Islet of Langerhans (tissue), 1 donor: ENCODE data around the gene CIAO2B.
"Not testable (repeated sequence)": the region's sequence is repeated elsewhere in the genome, so short reads cannot be mapped to it uniquely, and the experiment has no call there.

Source experiments
- FAIRE-seq: peaks from one replicate; lab custom pipeline; 2011; peaks lifted over from hg19 to GRCh38; lab: Jason Lieb, UNC

The CIAO2B gene

DNA sequence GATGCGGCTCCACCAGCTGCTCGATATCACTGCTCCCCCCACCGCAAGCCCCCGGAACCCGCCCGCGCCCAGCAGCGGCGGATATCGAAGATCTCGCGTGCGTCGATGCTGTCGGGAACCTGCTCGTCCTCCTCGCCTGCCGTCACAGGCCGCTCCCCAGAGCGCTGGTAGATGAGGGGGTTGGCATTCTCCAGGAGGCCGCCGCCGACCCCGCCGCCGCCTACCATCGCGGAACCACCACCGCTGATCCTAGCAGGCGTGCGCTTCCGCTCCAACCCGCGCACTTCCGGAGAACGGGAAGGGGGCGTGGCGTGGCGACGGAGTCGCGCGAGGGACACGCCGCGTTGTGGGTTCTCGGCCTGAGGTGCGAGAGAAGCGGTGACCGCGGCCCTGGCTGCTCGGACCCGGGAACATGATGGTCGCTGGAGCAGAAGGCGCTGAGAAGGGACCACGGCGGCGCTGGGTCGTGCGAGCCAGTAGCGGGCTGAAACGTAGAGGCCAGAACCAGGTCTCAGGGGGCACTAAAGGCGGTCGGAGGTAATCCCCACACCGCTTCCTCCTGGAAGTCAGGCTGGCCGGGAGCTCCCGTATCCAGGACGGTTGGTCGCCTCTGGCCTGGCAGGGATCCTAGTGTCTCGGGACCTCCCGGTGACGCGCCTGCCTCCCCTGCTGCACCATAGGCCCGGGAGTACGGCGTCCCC is at the start of gene CIAO2B:
TSS of gene CIAO2B (minus strand) at position 265 of the 701 bp plus-strand sequence. CDS start at position 227, 38 bp downstream.
- no peak for FAIRE-seq

DNA sequence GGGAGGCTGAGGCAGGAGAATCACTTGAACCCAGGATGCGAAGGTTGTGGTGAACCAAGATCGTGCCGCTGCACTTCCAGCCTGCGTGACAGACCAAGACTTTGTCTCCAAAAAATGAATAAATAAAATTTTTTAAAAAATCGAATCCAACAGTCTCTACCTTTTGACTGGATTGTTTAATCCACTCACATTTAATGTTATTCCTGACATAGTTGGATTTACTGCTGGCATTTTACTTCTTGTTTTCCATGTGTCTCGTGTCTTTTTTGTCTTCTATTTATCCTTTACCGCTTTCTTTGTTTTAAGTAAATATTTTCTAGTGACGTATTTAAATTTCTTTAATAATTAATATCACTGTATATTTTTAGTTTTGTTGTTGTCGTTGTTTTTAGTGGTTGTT is 48.8 kb upstream of the CIAO2B start:
- FAIRE-seq: no peak

GRCh38 chr16:66979011-66979717 is 45.0 kb upstream of the CIAO2B start:
- no peak for FAIRE-seq

GRCh38 chr16:66977341-66978113 is 43.3 kb upstream of the CIAO2B start:
- no peak for FAIRE-seq

DNA sequence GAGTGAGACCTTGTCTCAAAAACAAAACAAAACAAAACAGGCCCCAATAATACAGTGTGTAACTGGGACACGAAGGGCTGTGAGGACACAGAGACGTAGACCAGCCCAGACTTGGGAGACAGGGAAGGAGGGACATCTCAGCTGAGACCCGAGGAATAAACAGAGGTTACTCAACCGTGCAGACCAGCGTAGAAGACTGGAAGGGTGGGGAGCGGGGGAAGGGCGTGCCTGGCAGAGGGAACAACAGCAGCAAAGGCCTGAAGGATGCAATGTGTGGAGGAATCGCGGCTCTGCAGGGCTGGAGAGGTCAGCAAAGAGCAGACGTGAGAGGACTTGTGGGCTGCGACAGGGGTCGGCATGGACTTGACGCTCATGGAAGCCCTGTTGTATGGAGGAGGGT is 42.5 kb upstream of the CIAO2B start:
- no peak for FAIRE-seq

DNA sequence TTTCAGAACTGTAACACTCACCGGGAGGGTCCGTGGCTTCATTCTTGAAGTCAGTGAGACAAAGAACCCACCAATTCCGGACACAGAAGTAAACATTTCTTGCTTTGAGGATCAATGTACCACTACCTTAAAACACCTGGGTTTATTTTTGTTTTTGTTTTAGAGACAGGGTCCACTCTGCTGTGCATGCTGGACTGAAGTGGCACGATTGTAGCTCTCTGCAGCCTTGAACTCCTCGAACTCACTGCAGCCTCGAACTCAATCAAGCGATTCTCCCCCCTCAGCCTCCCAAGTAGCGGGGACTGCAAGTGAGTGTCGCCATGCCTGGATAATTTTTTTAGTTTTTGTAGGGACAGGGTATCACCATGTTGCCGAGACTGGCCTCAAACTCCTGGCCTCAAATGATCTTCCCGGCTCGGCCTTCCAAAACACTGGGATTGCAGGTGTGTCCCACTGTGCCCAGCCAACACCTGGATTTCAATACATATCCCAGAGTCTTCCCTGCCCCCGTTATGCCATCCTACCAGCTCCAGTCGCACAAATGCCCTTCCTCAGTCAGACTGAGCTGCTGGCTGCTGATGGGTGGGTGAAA is 41.2 kb upstream of the CIAO2B start:
- FAIRE-seq: no peak

DNA sequence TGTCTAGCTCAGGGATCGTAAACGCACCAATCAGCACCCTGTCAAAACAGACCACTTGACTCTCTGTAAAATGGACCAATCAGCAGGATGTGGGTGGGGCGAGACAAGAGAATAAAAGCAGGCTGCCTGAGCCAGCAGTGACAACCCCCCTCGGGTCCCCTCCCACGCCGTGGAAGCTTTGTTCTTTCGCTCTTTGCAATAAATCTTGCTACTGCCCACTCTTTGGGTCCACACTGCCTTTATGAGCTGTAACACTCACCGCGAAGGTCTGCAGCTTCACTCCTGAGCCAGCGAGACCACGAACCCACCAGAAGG is 40.7 kb upstream of the CIAO2B start:
- FAIRE-seq: not testable (repeated sequence)

DNA sequence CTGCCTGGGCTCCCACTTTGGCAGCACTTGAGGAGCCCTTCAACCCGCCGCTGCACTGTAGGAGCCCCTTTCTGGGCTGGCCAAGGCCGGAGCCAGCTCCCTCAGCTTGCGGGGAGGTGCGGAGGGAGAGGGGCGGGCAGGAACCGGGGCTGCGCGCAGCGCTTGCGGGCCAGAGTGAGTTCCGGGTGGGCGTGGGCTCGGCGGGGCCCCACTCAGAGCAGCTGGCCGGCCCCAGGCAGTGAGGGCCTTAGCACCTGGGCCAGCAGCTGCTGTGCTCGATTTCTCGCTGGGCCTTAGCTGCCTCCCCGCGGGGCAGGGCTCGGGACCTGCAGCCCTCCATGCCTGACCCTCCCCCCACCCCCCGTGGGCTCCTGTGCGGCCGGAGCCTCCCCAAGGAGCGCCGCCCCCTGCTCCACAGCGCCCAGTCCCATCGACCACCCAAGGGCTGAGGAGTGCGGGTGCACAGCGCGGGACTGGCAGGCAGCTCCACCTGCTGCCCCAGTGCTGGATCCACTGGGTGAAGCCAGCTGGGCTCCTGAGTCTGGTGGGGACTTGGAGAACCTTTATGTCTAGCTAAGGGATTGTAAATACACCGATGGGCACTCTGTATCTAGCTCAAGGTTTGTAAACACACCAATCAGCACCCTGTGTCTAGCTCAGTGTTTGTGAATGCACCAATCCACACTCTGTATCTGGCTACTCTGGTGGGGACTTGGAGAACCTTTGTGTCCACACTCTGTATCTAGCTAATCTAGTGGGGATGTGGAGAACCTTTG is 40.1 kb upstream of the CIAO2B start:
- FAIRE-seq: not testable (repeated sequence)

GRCh38 chr16:66973716-66974115 is 39.5 kb upstream of the CIAO2B start:
- FAIRE-seq: no peak

- no peak for FAIRE-seq
These were observed 38.8 kb upstream of the CIAO2B start for GRCh38 chr16:66972983-66973382.

- FAIRE-seq: no peak
These were observed 36.8 kb upstream of the CIAO2B start for GRCh38 chr16:66970775-66971720.

DNA sequence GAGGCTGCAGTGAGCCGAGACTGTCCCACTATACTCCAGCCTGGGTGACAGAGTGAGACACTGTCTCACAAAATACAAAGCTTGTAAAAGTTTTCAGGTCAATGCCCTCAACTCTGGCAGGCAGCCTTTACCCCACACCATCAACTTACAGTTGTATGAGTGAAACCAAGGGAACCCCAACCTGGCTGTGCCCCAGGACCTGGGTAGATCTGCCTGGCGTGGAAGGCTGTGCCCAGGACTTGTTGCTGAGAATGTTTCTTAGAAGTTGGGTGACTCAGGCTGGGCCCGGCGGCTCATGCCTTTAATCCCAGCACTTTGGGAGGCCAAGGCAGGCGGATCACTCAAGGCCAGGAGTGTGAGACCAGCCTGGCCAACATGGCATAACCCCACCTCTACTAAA is 34.6 kb upstream of the CIAO2B start:
- FAIRE-seq: no peak

GRCh38 chr16:66964049-66964448 is 29.8 kb upstream of the CIAO2B start:
- no peak for FAIRE-seq

- FAIRE-seq: no peak
These were observed 27.7 kb upstream of the CIAO2B start for GRCh38 chr16:66961914-66962313.

DNA sequence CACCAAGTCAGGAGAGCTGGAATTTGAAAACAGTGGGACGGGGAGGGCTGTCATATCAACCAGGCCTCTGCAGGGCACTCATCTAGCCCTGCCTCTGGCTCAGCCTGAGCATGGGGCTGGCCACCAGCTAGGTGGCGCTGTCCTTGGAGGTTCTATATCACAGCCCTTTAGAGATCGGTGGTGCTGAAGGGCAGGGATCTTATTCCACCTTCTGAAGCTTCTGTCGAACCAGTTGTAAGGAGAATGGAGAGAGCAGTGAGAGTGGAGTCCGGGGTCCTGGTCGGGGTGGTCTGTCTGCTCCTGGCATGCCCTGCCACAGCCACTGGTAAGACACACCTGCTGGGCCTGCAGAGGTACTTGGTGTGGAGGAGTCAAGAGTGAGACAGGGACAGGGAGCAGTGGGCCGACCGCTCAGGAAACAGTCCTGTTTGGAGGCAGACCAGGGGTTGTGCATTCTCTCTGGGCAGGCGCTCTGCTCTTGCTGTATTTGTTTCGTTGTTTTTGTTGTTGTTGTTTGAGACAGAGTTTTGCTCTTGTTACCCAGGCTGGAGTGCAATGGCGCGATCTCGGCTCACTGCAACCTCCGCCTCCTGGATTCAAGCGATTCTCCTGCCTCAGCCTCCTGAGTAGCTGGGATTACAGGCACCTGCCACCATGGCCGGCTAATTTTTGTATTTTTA is 27.0 kb upstream of the CIAO2B start, which contains the start of gene CES3:
TSS of gene CES3 (plus strand) at position 202 of the 680 bp plus-strand sequence. CDS start at position 244, 42 bp downstream.
- FAIRE-seq: no peak

- no peak for FAIRE-seq
These were observed 26.1 kb upstream of the CIAO2B start for GRCh38 chr16:66960270-66960669.

GRCh38 chr16:66959704-66960161 is 25.5 kb upstream of the CIAO2B start:
- FAIRE-seq: no peak

DNA sequence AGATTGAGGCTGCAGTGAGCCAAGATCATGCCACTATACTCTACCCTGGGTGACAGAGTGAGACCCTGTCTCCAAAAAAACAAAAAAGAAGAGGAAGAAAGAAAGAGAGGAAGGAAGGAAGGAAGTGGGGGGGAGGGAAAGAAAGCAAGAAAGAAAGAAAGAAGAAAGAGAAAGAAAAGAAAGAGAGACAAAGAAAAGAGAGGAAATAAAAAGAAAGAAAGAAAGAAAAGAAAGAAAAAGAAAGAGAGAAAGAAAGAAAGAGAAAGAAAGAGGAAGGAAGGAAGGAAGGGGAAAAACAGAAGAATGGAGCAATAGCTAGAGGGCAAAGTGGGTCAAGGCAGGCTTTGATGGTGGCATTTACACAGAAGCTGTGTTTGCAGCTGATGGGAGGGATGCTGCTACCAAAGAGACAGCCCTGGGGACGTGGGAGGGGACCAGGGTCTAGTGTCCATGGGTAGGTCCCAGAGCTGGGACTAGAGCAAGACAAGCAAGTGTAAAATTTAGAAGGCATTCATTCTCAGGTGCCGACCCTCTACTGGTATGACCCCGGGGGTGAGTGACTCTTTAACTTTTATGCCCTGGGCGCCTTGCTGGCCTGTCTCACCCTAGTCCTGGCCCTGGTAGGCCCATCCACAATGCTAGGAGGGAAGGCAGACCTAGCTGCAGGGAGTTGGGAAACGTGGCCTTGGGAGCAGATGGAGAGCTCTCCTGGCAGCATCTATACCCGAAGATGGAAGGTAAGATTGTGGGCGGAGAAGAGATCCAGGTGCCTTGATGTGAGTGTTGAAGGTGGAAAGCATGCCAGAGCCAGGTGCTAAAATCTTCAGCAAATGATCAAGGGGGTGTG is 24.9 kb upstream of the CIAO2B start:
- FAIRE-seq: no peak

DNA sequence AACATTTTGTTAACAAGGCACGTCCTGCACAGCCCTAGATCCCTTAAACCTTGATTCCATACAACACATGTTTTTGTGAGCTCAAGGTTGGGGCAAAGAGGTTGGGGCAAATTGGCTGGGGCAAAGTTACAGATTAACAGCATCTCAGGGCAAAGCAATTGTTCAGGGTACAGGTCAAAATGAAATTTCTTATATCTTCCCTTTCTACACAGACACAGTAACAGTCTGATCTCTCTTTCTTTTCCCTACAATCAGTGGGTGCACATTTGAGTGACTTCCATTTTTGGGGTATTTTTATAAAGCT is 21.9 kb upstream of the CIAO2B start:
- not testable (repeated sequence) for FAIRE-seq
